GM19468 (cell line): ENCODE measurements around the gene ASIC2.

Experiments
- ATAC-seq: cut with Tn5 transposase; IDR thresholded peaks from one replicate; pipeline ENCODE4 v1.9.1; 2021; ENCODE audit warnings: mild to moderate bottlenecking, moderate library complexity, moderate number of reproducible peaks; ENCODE audit not compliant: unreplicated experiment; ENCODE audit errors: extremely low read depth

ASIC2 gene

GRCh38 chr17:33169580-33170285 is 123.4 kb downstream of the ASIC2 start:
- ATAC-seq, result no peak

GRCh38 chr17:33167736-33168135 is 125.4 kb downstream of the ASIC2 start:
- no peak for ATAC-seq

- no peak for ATAC-seq
These were observed 126.6 kb downstream of the ASIC2 start for GRCh38 chr17:33166472-33166871.

- ATAC-seq, result no peak
These were observed 128.8 kb downstream of the ASIC2 start for GRCh38 chr17:33164169-33164881.

GRCh38 chr17:33163533-33164168 is 129.4 kb downstream of the ASIC2 start:
- ATAC-seq, result no peak

- no peak for ATAC-seq
These were observed 138.1 kb downstream of the ASIC2 start for GRCh38 chr17:33154869-33155455.

- no peak for ATAC-seq
These were observed 140.3 kb downstream of the ASIC2 start for GRCh38 chr17:33152783-33153182.

- no peak for ATAC-seq
These were observed 141.5 kb downstream of the ASIC2 start for GRCh38 chr17:33151565-33151964.

GRCh38 chr17:33145941-33146340 is 147.2 kb downstream of the ASIC2 start:
- ATAC-seq, result no peak

- ATAC-seq, result no peak
These were observed 148.3 kb downstream of the ASIC2 start for GRCh38 chr17:33144837-33145236.

- no peak for ATAC-seq
These were observed 150.3 kb downstream of the ASIC2 start for GRCh38 chr17:33142705-33143299.

- ATAC-seq, result no peak
These were observed 152.5 kb downstream of the ASIC2 start for GRCh38 chr17:33140413-33141099.

- ATAC-seq, result no peak
These were observed 154.5 kb downstream of the ASIC2 start for GRCh38 chr17:33138627-33139026.

- no peak for ATAC-seq
These were observed 155.7 kb downstream of the ASIC2 start for GRCh38 chr17:33137426-33137825.

- no peak for ATAC-seq
These were observed 157.4 kb downstream of the ASIC2 start for GRCh38 chr17:33135691-33136090.

- no peak for ATAC-seq
These were observed 161.5 kb downstream of the ASIC2 start for GRCh38 chr17:33131620-33132019.

GRCh38 chr17:33127706-33128105 is 165.4 kb downstream of the ASIC2 start:
- no peak for ATAC-seq

GRCh38 chr17:33126086-33126485 is 167.0 kb downstream of the ASIC2 start:
- ATAC-seq, result no peak

GRCh38 chr17:33125552-33125950 is 167.5 kb downstream of the ASIC2 start:
- no peak for ATAC-seq
